ENCODE results near the gene LHFPL4.

- TF ChIP-seq CTCF (IDR thresholded peaks at IDR 0.05; ENCODE audit: control extremely low read depth in 1 of 3, insufficient read depth in 1 of 3, low read depth in 1 of 3, low read length in 3 of 3) (no peak), POLR2AphosphoS5 (IDR thresholded peaks at IDR 0.05; ENCODE audit: low read depth, low read length) (no peak), EP300 (IDR thresholded peaks at IDR 0.05; ENCODE audit: borderline replicate concordance in 1 of 2, low read depth in 2 of 2, low read length in 2 of 2) (no peak), MAFK (IDR thresholded peaks at IDR 0.05; ENCODE audit: low read depth, low read length) (no peak), SP2 (IDR thresholded peaks at IDR 0.05; ENCODE audit: low read length) (no peak), EZH2 (IDR thresholded peaks at IDR 0.05; ENCODE audit: low read depth, low read length, severe bottlenecking) (no peak), YY1 (IDR thresholded peaks at IDR 0.05; ENCODE audit: low read depth, low read length) (no peak), TAF1 (IDR thresholded peaks at IDR 0.05; ENCODE audit: low read depth, low read length) (no peak)
- TF ChIP-seq, protein P1, sequence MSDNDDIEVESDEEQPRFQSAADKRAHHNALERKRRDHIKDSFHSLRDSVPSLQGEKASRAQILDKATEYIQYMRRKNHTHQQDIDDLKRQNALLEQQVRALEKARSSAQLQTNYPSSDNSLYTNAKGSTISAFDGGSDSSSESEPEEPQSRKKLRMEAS (IDR thresholded peaks at IDR 0.05) = no peak
Measured at GRCh38 chr3:9548991-9549390, 4.6 kb downstream of the LHFPL4 start.

Data from H1 (cell line).